Activated T-cell treated with anti-CD3 and anti-CD28 coated beads, Interleukin-2, amount 50 U/mL, for 72 hours (primary cell): ENCODE results near the gene KSR1. TPM values are rescaled to one million over a fixed set of nuclear protein-coding genes. Genes with fewer than 3 reads are reported as not detected.
A peak's percentile ranks its signal among the peaks of the same experiment; 100 is the strongest.

ENCODE experiments used
- ATAC-seq, 2 donors: fragments of 150-1000 bp; cut with Tn5 transposase; replicated peaks in 1 of 2; 2 replicates each; pipeline ENCODE4 v1.10.0; 2021; ENCODE audit warnings: moderate library complexity in 2 of 2, mild to moderate bottlenecking in 1 of 2
- DNase-seq, 2 donors: peaks; one replicate each; pipeline ENCODE4 v3.0.0; 2021 to 2022; ENCODE audit warnings: mixed read lengths in 1 of 2
- H3K27ac Mint-ChIP-seq: one replicate; pipeline ENCODE4 v1.8.0; 2022; ENCODE audit warnings: mild to moderate bottlenecking, moderate library complexity, mixed read lengths
- H3K27me3 Mint-ChIP-seq: one replicate; pipeline ENCODE4 v1.8.0; 2022; ENCODE audit warnings: low read depth, mixed read lengths
- H3K36me3 Mint-ChIP-seq, 2 donors: one replicate each; pipeline ENCODE4 v1.8.0; 2022; ENCODE audit warnings: mixed read lengths in 2 of 2, mild to moderate bottlenecking in 1 of 2; ENCODE audit not compliant: insufficient read depth in 2 of 2
- H3K4me1 Mint-ChIP-seq: one replicate; pipeline ENCODE4 v1.8.0; 2022; ENCODE audit warnings: low read depth, mixed read lengths
- H3K4me3 Mint-ChIP-seq, 2 donors: one replicate each; pipeline ENCODE4 v1.8.0; 2022; ENCODE audit warnings: mild to moderate bottlenecking in 2 of 2, mixed read lengths in 2 of 2, moderate library complexity in 2 of 2
- H3K9me3 Mint-ChIP-seq, 2 donors: one replicate each; pipeline ENCODE4 v1.8.0; 2022; ENCODE audit warnings: mixed read lengths in 2 of 2
- total RNA-seq, 2 donors: library from RNA; stranded (reverse); gene quantifications; one replicate each; pipeline ENCODE4 v1.2.3, GENCODE V29; 2022

The KSR1 gene
- total RNA-seq, 2 donors from 2014 or later: 191 to 296 TPM

- Mint-ChIP-seq H3K4me1 (peaks cover 28% of the 10 kb centered on the region), H3K27ac (no peak overlapping the region), H3K27me3 (peaks cover 30% of the 10 kb centered on the region), H3K9me3 (no peaks in the 10 kb centered on the region), H3K36me3 (no peaks in the 10 kb centered on the region), H3K4me3 (no peak overlapping the region)
- ATAC-seq (no peak), DNase-seq (no peak)
Measured at GRCh38 chr17:27450416-27450815, 5.8 kb upstream of the KSR1 start.

GRCh38 chr17:27451906-27452305 is 4.3 kb upstream of the KSR1 start:
- DNase-seq: no peak
- H3K4me3 Mint-ChIP-seq: no peak overlapping the region
- H3K27me3 Mint-ChIP-seq: peaks cover 16% of the 10 kb centered on the region
- no peak overlapping the region for H3K27ac Mint-ChIP-seq
- H3K4me1 Mint-ChIP-seq: peaks cover 33% of the 10 kb centered on the region
- no peak for ATAC-seq
- no peaks in the 10 kb centered on the region for H3K9me3 Mint-ChIP-seq
- H3K36me3 Mint-ChIP-seq: no peaks in the 10 kb centered on the region

- ATAC-seq: no peak
- H3K9me3 Mint-ChIP-seq: no peaks in the 10 kb centered on the region
- H3K36me3 Mint-ChIP-seq: peaks cover 5 to 8% of the 10 kb centered on the region in 2 donors
- H3K27me3 Mint-ChIP-seq: peaks cover 16% of the 10 kb centered on the region
- DNase-seq: no peak
- H3K27ac Mint-ChIP-seq: no peak overlapping the region
- H3K4me1 Mint-ChIP-seq: peaks cover 33% of the 10 kb centered on the region
- H3K4me3 Mint-ChIP-seq: no peak overlapping the region
Measured at GRCh38 chr17:27452828-27453227, 3.4 kb upstream of the KSR1 start.

GRCh38 chr17:27453471-27453870 is 2.8 kb upstream of the KSR1 start:
- Mint-ChIP-seq H3K4me3 (no peak overlapping the region), H3K4me1 (peaks cover 35% of the 10 kb centered on the region), H3K27me3 (peaks cover 13% of the 10 kb centered on the region), H3K9me3 (no peaks in the 10 kb centered on the region), H3K27ac (no peak overlapping the region), H3K36me3 (peaks cover 5 to 8% of the 10 kb centered on the region in 2 donors)
- no peak for ATAC-seq
- DNase-seq: no peak

- peak in 1 of 2 donors; percentile 11 for ATAC-seq
- Mint-ChIP-seq H3K4me1 (peaks cover 41% of the 10 kb centered on the region), H3K9me3 (no peaks in the 10 kb centered on the region), H3K27me3 (peaks cover 7% of the 10 kb centered on the region), H3K27ac (no peak overlapping the region), H3K4me3 (peak overlapping the region; percentile 39 to 52), H3K36me3 (peaks cover 5 to 8% of the 10 kb centered on the region in 2 donors)
- no peak for DNase-seq
Measured at GRCh38 chr17:27454089-27454488, 2.2 kb upstream of the KSR1 start.

- no peak overlapping the region for H3K27ac Mint-ChIP-seq
- H3K9me3 Mint-ChIP-seq: no peaks in the 10 kb centered on the region
- no peaks in the 10 kb centered on the region for H3K27me3 Mint-ChIP-seq
- ATAC-seq (no peak), DNase-seq (no peak)
- peaks cover 47% of the 10 kb centered on the region for H3K4me1 Mint-ChIP-seq
- H3K4me3 Mint-ChIP-seq: peak overlapping the region; percentile 28 to 80
- H3K36me3 Mint-ChIP-seq: peaks cover 5 to 8% of the 10 kb centered on the region in 2 donors
Measured at GRCh38 chr17:27455236-27455913, 873 bp upstream of the KSR1 start.

GRCh38 chr17:27456681-27457359 is 572 bp downstream of the KSR1 start:
- H3K27ac Mint-ChIP-seq: peak overlapping the region; percentile 93
- H3K27me3 Mint-ChIP-seq: no peaks in the 10 kb centered on the region
- H3K4me1 Mint-ChIP-seq: peaks cover 59% of the 10 kb centered on the region
- DNase-seq (peak in 1 of 2 donors; percentile 24), ATAC-seq (no peak)
- H3K4me3 Mint-ChIP-seq: peak overlapping the region; percentile 96 to 100
- H3K36me3 Mint-ChIP-seq: peaks cover 5 to 10% of the 10 kb centered on the region in 2 donors
- no peaks in the 10 kb centered on the region for H3K9me3 Mint-ChIP-seq

- Mint-ChIP-seq H3K4me3 (peak overlapping the region; percentile 96 to 100), H3K27ac (peak overlapping the region; percentile 93), H3K27me3 (no peaks in the 10 kb centered on the region), H3K9me3 (no peaks in the 10 kb centered on the region), H3K4me1 (peaks cover 64% of the 10 kb centered on the region), H3K36me3 (peaks cover 5 to 14% of the 10 kb centered on the region in 2 donors)
- ATAC-seq (no peak), DNase-seq (no peak)
Measured at GRCh38 chr17:27457360-27457715, 1.1 kb downstream of the KSR1 start.

GRCh38 chr17:27457731-27458523 is 1.7 kb downstream of the KSR1 start:
- peaks cover 67% of the 10 kb centered on the region for H3K4me1 Mint-ChIP-seq
- no peak for DNase-seq
- peaks cover 5 to 16% of the 10 kb centered on the region in 2 donors for H3K36me3 Mint-ChIP-seq
- peak overlapping the region; percentile 96 to 100 for H3K4me3 Mint-ChIP-seq
- no peaks in the 10 kb centered on the region for H3K9me3 Mint-ChIP-seq
- H3K27me3 Mint-ChIP-seq: no peaks in the 10 kb centered on the region
- H3K27ac Mint-ChIP-seq: peak overlapping the region; percentile 93
- no peak for ATAC-seq

GRCh38 chr17:27458524-27458908 is 2.3 kb downstream of the KSR1 start:
- Mint-ChIP-seq H3K27ac (no peak overlapping the region), H3K4me3 (peak overlapping the region; percentile 96 to 100), H3K27me3 (no peaks in the 10 kb centered on the region), H3K9me3 (no peaks in the 10 kb centered on the region), H3K4me1 (peaks cover 70% of the 10 kb centered on the region), H3K36me3 (peaks cover 5 to 18% of the 10 kb centered on the region in 2 donors)
- DNase-seq (no peak), ATAC-seq (no peak)

- ATAC-seq (no peak), DNase-seq (no peak)
- Mint-ChIP-seq H3K4me3 (peak overlapping the region; percentile 96 to 100), H3K27me3 (no peaks in the 10 kb centered on the region), H3K9me3 (no peaks in the 10 kb centered on the region), H3K36me3 (peaks cover 5 to 18% of the 10 kb centered on the region in 2 donors), H3K4me1 (peaks cover 71% of the 10 kb centered on the region), H3K27ac (peak overlapping the region; percentile 60)
Measured at GRCh38 chr17:27459433-27459832, 3.2 kb downstream of the KSR1 start.

GRCh38 chr17:27460196-27460725 is 4.0 kb downstream of the KSR1 start:
- no peaks in the 10 kb centered on the region for H3K9me3 Mint-ChIP-seq
- peak overlapping the region in 1 of 2 donors; percentile 96 for H3K4me3 Mint-ChIP-seq
- H3K27ac Mint-ChIP-seq: no peak overlapping the region
- H3K36me3 Mint-ChIP-seq: peaks cover 5 to 18% of the 10 kb centered on the region in 2 donors
- ATAC-seq: no peak
- DNase-seq: no peak
- no peaks in the 10 kb centered on the region for H3K27me3 Mint-ChIP-seq
- H3K4me1 Mint-ChIP-seq: peaks cover 71% of the 10 kb centered on the region
